AG04449 (cell line): ENCODE measurements around the gene SLC22A2.

Experiments
- CTCF ChIA-PET: fragments of 350-600 bp; formaldehyde crosslinking; extraction: SDS; loops from one replicate; lab custom pipeline; 2021; ENCODE audit warnings: antibody characterized with exemption; lab: Yijun Ruan, JAX
- POLR2A ChIA-PET: fragments of 400-600, 350-600 bp; formaldehyde crosslinking; extraction: SDS; loops from one replicate; lab custom pipeline; 2020; ENCODE audit warnings: antibody characterized with exemption, inconsistent platforms; lab: Yijun Ruan, JAX
- DNase-seq: peaks from one replicate; pipeline ENCODE4 v3.0.0-alpha.2; 2010; ENCODE audit warnings: low read depth, low spot score
- H3K4me3 ChIP-seq: 2 replicates; pipeline ENCODE4 v1.5.1; 2011; ENCODE audit warnings: low read depth, mild to moderate bottlenecking, control low read depth, low read length
- CTCF ChIP-seq: IDR thresholded peaks from one replicate; pipeline ENCODE4 v1.5.1; 2011; ENCODE audit warnings: mild to moderate bottlenecking, moderate library complexity, low read length, control low read depth, inconsistent platforms; ENCODE audit not compliant: insufficient read depth; ENCODE audit errors: missing control alignments

Gene SLC22A2

DNA sequence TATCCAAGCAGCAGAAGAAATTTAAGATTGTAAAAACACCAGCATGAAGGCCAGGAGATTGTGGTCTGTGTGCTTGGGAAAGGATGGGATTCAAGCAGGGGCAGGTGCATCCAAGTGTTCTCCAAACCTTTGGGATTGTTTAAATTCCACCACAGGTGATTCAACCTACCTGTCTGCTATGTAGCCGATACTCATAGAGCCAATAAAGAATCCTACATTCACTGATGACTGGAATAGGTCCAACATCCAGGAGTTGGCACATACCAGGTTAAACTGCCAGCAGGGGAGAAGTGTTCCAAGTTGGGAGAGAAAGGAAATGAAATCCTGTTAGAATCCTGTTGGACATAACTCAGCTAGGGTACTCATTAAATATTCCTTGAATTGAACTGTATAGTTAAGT lies 2.2 kb downstream of the SLC22A2 start:
- POLR2A ChIA-PET, result no interaction called here
- no peak for TF ChIP-seq CTCF
- no peak for DNase-seq
- no peak overlapping the region for H3K4me3 ChIP-seq
- CTCF ChIA-PET, result no interaction called here

DNA sequence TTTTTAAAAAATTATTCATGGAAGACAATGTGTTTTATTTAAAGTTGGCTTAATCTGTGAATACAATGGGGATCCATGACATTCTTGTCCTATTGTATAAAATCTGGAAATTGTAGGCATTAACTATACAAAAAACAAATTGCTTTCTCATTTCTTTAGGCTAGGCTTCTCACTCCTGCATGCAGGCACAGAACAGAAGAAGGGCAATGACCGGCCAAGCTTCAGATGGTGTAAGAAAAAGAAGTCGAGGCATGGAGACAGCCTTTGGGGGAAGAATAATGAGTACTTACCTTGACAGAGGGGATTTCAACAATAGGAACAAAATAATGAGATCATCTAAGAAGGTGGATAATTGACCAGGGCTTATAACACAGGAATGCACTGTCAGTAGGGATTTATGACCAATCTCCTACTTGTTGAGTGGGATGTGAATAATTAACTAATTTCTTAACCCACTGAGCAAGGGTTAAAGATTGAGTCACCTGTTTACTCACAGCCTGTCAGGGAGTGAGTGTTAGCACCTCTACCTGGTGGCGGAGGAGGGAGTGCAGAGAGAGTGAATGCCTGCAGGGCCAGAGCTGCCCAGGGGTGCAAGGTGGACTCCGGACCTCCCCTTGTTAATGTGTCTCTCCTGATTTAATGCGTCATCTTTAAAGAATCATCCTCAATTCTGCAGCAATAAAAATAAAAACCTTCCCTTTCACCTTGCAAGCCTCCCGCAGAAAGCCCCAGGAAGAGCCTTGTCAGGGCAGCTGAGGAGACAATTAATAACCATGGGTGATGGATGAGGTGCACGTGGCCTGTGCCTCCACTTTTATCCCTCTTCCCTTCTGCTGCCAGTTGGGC lies 3.9 kb downstream of the SLC22A2 start:
- POLR2A ChIA-PET, result no interaction called here
- no peak for DNase-seq
- no peak for TF ChIP-seq CTCF
- CTCF ChIA-PET, result no interaction called here
- H3K4me3 ChIP-seq, result no peak overlapping the region

DNA sequence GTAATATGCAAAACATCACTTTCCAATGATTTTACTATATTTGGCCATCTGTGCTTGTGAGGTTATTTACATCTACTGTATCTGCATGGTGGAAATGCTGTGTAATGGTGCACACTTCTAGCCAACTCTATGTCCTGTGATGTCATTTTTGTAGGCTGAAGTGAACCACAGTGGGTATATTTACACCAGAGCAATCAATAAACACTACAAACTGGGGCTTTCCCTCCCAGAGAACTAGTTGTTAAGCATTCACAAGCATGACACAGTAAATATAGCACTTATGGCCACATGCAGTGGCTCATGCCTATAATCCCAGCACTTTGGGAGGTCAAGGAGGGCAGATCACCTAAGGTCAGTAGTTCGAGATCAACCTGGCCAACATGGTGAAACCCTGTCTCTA lies 4.9 kb downstream of the SLC22A2 start:
- CTCF ChIA-PET, result no interaction called here
- no peak for TF ChIP-seq CTCF
- no peak overlapping the region for H3K4me3 ChIP-seq
- DNase-seq, result no peak
- POLR2A ChIA-PET, result no interaction called here

DNA sequence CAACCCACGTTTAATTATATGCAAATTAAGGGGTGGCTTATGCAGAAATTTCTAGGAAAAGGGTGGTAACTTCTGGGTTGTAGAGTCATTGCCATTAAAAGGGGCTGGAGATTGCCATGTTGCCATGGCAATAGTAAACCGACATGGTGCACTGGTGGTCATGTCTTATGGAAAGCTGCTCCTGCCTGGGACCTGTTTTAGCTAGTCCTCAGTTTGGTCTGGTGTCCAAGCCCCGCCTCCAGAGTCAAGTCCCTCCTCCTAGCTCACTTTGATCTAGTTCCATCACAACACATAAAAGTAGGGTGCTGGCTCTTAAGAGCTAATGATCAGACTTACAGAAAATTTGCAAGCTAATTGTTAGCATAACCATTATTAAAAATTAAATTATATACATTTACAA lies 5.3 kb downstream of the SLC22A2 start:
- ChIA-PET CTCF (no interaction called here), POLR2A (no interaction called here)
- TF ChIP-seq CTCF, result no peak

DNA sequence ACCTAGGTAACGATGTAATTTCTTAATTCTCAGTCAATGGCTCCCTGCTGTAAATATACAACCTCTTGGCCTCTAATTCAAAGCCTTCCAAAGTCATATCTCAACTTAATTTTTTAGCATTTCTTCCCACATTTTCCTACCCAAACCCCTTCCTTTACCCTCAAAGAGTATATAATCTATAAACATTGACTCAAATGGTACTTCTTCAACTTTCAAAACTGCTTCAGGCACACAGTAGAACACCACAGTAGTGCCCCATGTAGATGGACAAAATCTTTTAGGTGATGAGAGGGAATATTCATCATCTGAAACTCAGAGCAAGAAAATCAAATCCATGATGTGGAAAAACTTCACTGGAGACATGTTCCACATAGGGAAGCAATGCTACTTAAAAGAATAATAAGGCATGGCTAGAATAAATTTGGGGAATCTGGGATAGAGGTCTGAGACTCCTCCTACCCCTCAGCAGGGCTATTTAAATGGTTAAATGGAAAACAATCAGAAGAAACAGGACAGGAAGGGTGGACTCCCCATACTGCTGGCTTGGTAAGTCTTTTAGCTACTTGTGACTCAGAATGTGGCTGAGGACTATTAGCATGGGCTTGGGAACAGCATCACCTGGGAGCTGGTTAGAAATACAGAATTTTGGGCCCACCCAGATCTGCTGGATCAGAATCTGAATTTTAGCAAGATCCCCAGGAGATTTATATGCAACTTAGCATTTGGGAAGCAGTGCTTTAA lies 6.4 kb downstream of the SLC22A2 start:
- CTCF ChIA-PET, result no interaction called here
- H3K4me3 ChIP-seq, result no peak overlapping the region
- no peak for TF ChIP-seq CTCF
- POLR2A ChIA-PET, result no interaction called here
- no peak for DNase-seq

More for the DNA sequence above, 5.3 kb downstream of the SLC22A2 start:
- no peak for DNase-seq
- H3K4me3 ChIP-seq, result no peak overlapping the region

GRCh38 chr6:160249671-160250070 lies 8.9 kb downstream of the SLC22A2 start:
- CTCF ChIA-PET, result no interaction called here
- H3K4me3 ChIP-seq, result no peak overlapping the region

More at GRCh38 chr6:160249671-160250070, 8.9 kb downstream of the SLC22A2 start:
- TF ChIP-seq CTCF, result no peak
- POLR2A ChIA-PET, result no interaction called here
- DNase-seq, result no peak
